ENCODE results near the gene PEX1. TPM values are rescaled to one million over a fixed set of nuclear protein-coding genes. Genes with fewer than 3 reads are reported as not detected.
"Not testable (repeated sequence)": the region's sequence is repeated elsewhere in the genome, so short reads cannot be mapped to it uniquely, and the experiment has no call there.

The PEX1 gene
- total RNA-seq, 1 donor from 2014 or later = 18.3 TPM

DNA sequence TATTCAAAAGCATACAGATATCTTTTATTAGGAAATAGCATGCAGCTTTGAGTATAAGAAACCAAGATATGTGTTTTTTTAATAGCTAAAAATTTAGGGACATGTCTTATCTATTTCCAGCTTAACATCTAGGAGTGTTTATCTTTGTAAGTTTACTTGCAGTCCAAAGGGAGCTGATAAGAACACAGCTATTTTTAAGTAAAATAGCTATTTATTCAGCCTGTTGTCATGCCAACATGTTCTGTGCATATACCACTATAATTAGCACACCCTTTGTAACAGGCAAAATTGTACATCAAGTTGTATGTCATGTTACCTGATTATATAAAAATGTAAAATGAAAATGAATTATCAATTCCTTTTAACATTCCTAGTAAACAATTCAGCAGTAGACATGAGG lies 32.3 kb upstream of the PEX1 start:
- Histone ChIP-seq H3K36me3 (ENCODE audit: control insufficient read depth, insufficient read depth, low read length) (no peaks in the 10 kb centered on the region), H3K27me3 (ENCODE audit: control insufficient read depth, insufficient read depth, low read length) (no peaks in the 10 kb centered on the region), H3K4me3 (ENCODE audit: low read depth, low read length) (no peak overlapping the region)
- DNase-seq (ENCODE audit: low read depth) = no peak
- TF ChIP-seq, protein P1, sequence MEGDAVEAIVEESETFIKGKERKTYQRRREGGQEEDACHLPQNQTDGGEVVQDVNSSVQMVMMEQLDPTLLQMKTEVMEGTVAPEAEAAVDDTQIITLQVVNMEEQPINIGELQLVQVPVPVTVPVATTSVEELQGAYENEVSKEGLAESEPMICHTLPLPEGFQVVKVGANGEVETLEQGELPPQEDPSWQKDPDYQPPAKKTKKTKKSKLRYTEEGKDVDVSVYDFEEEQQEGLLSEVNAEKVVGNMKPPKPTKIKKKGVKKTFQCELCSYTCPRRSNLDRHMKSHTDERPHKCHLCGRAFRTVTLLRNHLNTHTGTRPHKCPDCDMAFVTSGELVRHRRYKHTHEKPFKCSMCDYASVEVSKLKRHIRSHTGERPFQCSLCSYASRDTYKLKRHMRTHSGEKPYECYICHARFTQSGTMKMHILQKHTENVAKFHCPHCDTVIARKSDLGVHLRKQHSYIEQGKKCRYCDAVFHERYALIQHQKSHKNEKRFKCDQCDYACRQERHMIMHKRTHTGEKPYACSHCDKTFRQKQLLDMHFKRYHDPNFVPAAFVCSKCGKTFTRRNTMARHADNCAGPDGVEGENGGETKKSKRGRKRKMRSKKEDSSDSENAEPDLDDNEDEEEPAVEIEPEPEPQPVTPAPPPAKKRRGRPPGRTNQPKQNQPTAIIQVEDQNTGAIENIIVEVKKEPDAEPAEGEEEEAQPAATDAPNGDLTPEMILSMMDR (IDR thresholded peaks at IDR 0.05; ENCODE audit: insufficient read depth, low read length, poor library complexity, severe bottlenecking) = no peak

DNA sequence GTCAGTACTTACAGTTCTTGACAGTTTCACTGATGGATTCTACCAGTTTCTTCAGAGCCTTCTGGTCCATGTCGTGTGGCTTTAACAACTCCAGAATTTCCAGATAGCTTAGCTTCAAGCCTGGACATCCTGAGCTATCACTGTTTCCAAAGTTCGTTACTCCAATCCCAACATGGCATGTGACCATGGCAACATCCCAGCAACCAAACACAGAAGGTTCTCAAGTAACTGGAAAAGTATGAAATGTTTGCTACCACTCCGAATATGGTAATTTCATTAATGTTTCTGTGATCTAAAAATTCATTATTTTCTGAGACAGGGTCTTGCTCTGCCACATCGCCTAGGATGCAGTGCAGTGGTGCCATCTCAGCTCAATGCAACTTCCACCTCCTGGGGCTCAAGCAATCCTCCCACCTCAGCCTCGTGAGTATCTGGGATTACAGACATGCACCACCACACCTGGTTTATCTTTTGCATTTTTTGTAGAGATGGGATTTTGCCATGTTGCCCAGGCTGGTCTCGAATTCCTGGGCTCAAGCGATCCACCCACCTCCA lies 29.6 kb upstream of the PEX1 start:
- Histone ChIP-seq H3K4me3 (ENCODE audit: low read depth, low read length) (no peak overlapping the region), H3K27me3 (ENCODE audit: control insufficient read depth, insufficient read depth, low read length) (no peaks in the 10 kb centered on the region), H3K36me3 (ENCODE audit: control insufficient read depth, insufficient read depth, low read length) (no peaks in the 10 kb centered on the region)
- TF ChIP-seq, protein P1 (IDR thresholded peaks at IDR 0.05; ENCODE audit: insufficient read depth, low read length, poor library complexity, severe bottlenecking) = no peak
- DNase-seq (ENCODE audit: low read depth) = no peak

DNA sequence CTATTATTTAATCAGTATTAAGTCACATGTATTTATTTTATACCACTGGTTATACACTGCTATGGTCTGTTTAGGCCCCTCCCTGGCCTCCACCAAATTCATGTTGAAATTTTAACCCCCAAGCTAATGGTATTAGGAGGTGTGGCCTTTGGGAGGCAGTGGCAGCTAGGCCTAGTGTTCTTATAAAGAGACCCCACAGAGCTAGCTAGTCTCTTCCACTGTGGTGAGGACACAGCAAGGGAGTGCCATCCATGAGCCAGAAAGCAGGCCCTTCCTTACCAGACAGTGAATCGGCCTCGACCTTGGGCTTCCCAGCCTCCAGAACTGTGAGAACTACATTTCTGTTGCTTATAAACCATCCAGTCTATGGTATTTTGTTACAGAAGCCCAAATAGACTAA lies 28.9 kb upstream of the PEX1 start:
- Histone ChIP-seq H3K36me3 (ENCODE audit: control insufficient read depth, insufficient read depth, low read length) (no peaks in the 10 kb centered on the region), H3K4me3 (ENCODE audit: low read depth, low read length) (no peak overlapping the region), H3K27me3 (ENCODE audit: control insufficient read depth, insufficient read depth, low read length) (no peaks in the 10 kb centered on the region)
- no peak for DNase-seq (ENCODE audit: low read depth)
- TF ChIP-seq, protein P1 (IDR thresholded peaks at IDR 0.05; ENCODE audit: insufficient read depth, low read length, poor library complexity, severe bottlenecking) = no peak

DNA sequence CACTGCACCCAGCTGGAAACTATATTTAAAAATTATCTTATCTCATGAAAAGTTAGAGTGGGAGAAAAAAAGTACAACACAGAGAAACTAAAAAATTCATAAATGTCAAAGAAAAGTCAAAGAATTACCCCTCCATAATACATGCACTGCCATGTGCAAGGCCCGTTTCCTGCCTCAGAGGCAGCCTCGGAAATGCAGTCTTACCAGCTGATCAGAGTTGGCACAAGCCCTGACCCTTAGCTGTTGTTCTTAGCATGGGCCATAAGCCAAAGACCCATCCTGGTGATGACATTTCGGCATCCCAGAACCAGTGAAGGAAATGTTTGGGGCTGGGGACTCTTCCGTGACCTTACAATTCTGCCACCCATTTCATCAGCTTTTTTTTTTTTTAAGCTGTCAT lies 21.9 kb upstream of the PEX1 start:
- DNase-seq (ENCODE audit: low read depth) = no peak
- TF ChIP-seq, protein P1 (IDR thresholded peaks at IDR 0.05; ENCODE audit: insufficient read depth, low read length, poor library complexity, severe bottlenecking) = no peak
- H3K36me3 ChIP-seq (ENCODE audit: control insufficient read depth, insufficient read depth, low read length) = no peaks in the 10 kb centered on the region
- no peak overlapping the region for H3K4me3 ChIP-seq (ENCODE audit: low read depth, low read length)
- H3K27me3 ChIP-seq (ENCODE audit: control insufficient read depth, insufficient read depth, low read length) = no peaks in the 10 kb centered on the region

DNA sequence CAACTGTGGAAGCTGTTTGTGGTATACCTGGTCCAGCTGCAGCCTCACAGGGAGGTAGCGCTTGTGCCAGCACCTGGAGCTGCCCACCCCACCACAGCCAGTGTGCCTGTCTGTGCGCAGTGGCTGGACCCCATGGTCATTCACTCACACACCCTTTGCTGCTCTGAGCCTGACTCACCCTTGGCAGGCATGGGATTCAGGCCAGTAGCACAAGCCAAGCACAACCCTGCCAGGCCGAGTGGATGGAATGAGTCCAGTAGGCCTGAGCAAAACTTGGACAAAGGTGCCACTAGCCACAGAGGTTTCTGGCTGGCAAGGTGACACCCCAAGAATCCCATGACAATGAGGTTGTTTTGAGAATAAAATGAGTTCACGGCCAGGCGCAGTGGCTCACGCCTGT lies 19.3 kb upstream of the PEX1 start:
- TF ChIP-seq, protein P1 (IDR thresholded peaks at IDR 0.05; ENCODE audit: insufficient read depth, low read length, poor library complexity, severe bottlenecking) = no peak
- Histone ChIP-seq H3K27me3 (ENCODE audit: control insufficient read depth, insufficient read depth, low read length) (no peaks in the 10 kb centered on the region), H3K4me3 (ENCODE audit: low read depth, low read length) (no peak overlapping the region), H3K36me3 (ENCODE audit: control insufficient read depth, insufficient read depth, low read length) (no peaks in the 10 kb centered on the region)
- DNase-seq (ENCODE audit: low read depth) = no peak

DNA sequence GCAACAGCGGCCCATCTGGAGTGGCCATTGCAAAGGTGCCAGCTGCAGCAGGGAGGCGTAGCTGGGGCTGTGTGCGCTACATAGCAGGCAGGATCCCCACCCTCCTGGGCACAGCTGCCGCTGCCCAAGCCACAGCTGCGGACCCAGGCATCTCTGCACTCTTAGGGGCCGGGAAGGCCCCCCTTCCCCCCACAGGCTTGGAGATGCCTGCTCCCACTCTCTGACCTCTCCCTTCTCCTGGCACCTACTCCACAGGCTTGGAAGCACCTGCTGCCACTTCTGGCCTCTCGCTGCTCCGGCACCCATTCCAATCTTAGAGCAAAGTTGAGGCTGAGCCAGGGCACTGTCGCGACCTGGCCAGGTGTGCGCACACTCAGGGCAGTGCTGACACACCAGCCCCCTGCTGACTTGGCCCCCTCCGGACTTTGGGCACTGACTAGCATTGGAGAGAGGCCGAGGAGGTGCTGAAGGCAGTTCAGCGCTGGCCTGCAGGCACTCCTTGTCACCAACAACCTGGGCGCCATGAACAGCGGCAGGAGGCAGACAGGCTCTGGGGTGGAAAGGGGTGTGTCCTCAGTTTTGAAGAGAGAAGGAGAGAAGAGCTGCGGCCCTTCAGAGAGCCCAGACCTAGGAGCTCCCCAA lies 18.7 kb upstream of the PEX1 start:
- TF ChIP-seq, protein P1 (IDR thresholded peaks at IDR 0.05; ENCODE audit: insufficient read depth, low read length, poor library complexity, severe bottlenecking) = no peak
- H3K27me3 ChIP-seq (ENCODE audit: control insufficient read depth, insufficient read depth, low read length) = no peaks in the 10 kb centered on the region
- no peaks in the 10 kb centered on the region for H3K36me3 ChIP-seq (ENCODE audit: control insufficient read depth, insufficient read depth, low read length)
- H3K4me3 ChIP-seq (ENCODE audit: low read depth, low read length) = no peak overlapping the region
- no peak for DNase-seq (ENCODE audit: low read depth)

DNA sequence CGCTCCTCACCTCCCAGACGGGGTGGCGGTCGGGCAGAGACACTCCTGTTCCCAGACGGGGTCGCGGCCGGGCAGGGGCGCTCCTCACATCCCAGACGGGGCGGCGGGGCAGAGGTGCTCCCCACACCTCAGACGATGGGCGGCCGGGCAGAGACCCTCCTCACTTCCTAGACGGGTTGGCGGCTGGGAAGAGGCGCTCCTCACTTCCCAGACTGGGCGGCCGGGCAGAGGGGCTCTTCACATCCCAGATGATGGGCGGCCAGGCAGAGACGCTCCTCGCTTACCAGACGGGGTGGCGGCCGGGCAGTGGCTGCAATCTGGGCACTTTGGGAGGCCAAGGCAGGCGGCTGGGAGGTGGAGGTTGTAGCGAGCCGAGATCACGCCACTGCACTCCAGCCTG lies 16.8 kb upstream of the PEX1 start:
- H3K36me3 ChIP-seq (ENCODE audit: control insufficient read depth, insufficient read depth, low read length); H3K27me3 ChIP-seq (ENCODE audit: control insufficient read depth, insufficient read depth, low read length); H3K4me3 ChIP-seq (ENCODE audit: low read depth, low read length); DNase-seq (ENCODE audit: low read depth): not testable (repeated sequence)

DNA sequence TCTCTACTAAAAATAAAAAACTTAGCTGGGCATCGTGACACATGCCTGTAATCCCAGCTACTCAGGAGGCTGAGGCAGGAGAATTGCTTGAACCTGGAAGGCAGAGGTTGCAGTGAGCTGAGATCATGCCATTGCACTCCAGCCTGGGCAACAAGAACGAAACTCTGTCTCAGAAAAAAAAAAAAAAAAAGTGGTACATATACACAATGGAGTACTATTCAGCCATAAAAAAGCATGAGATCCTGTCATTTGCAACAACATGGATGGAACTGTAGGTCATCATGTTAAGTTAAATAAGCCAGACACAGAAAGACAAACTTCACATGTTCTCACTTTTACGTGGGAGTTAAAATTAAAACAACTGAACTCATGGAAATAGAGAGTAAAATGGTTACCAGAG lies 15.2 kb upstream of the PEX1 start:
- DNase-seq (ENCODE audit: low read depth); H3K27me3 ChIP-seq (ENCODE audit: control insufficient read depth, insufficient read depth, low read length); H3K36me3 ChIP-seq (ENCODE audit: control insufficient read depth, insufficient read depth, low read length); H3K4me3 ChIP-seq (ENCODE audit: low read depth, low read length): not testable (repeated sequence)
